NCI-H2196 treated with DMSO at 0.1 percent for 48 hours (cell line): ENCODE data around the gene XRCC3.

Experiments
- DNase-seq: peaks from one replicate; lab custom pipeline; 2025; ENCODE audit not compliant: unreplicated experiment; lab: John Stamatoyannopoulos, UW

Gene XRCC3

GRCh38 chr14:103707329-103708263 is 7.7 kb downstream of the XRCC3 start:
- no peak for DNase-seq

GRCh38 chr14:103706551-103707328 is 8.5 kb downstream of the XRCC3 start:
- DNase-seq = no peak

GRCh38 chr14:103705504-103706284 is 9.6 kb downstream of the XRCC3 start:
- no peak for DNase-seq

- no peak for DNase-seq
These were observed 10.1 kb downstream of the XRCC3 start for GRCh38 chr14:103705118-103705503.

GRCh38 chr14:103704708-103705107 is 10.5 kb downstream of the XRCC3 start:
- no peak for DNase-seq

GRCh38 chr14:103703433-103704385 is 11.5 kb downstream of the XRCC3 start:
- DNase-seq = no peak

GRCh38 chr14:103702497-103703432 is 12.5 kb downstream of the XRCC3 start:
- DNase-seq = no peak

- DNase-seq = no peak
These were observed 13.2 kb downstream of the XRCC3 start for GRCh38 chr14:103702095-103702494.

GRCh38 chr14:103700753-103701490 is 14.3 kb downstream of the XRCC3 start:
- DNase-seq = no peak

- DNase-seq = no peak
These were observed 15.1 kb downstream of the XRCC3 start for GRCh38 chr14:103699901-103700752.

- no peak for DNase-seq
These were observed 16.0 kb downstream of the XRCC3 start for GRCh38 chr14:103699261-103699661.

- DNase-seq = peak; percentile 29
These were observed 16.6 kb downstream of the XRCC3 start for GRCh38 chr14:103698380-103699260.

GRCh38 chr14:103697603-103698379 is 17.5 kb downstream of the XRCC3 start:
- DNase-seq = no peak

GRCh38 chr14:103697206-103697602 is 18.0 kb downstream of the XRCC3 start:
- no peak for DNase-seq

- DNase-seq = no peak
These were observed 18.7 kb downstream of the XRCC3 start for GRCh38 chr14:103696466-103697071.
